Breast epithelium (tissue), 4 donors: ENCODE measurements around the gene R3HDM4. TPM values are rescaled to one million over a fixed set of nuclear protein-coding genes. Genes with fewer than 3 reads are reported as not detected.

Source experiments
- DNase-seq, 2 donors: peaks; one replicate each; pipeline ENCODE4 v3.0.0-alpha.2; 2019; ENCODE audit warnings: low spot score in 2 of 2
- H3K27ac ChIP-seq, 2 donors: fragments of 200-600 bp; sonication (generic) in 1 of 2; one replicate each; pipeline ENCODE4 v1.5.1; 2016 to 2019; ENCODE audit warnings: mild to moderate bottlenecking in 1 of 2
- H3K27me3 ChIP-seq, 2 donors: fragments of 200-600 bp; sonication (generic) in 1 of 2; one replicate each; pipeline versions ENCODE4 v1.5.1 to v1.6.0; 2017 to 2019; ENCODE audit warnings: control low read depth in 1 of 2, mild to moderate bottlenecking in 1 of 2
- H3K36me3 ChIP-seq: fragments of 200-600 bp; one replicate; pipeline ENCODE4 v1.5.1; 2019
- H3K4me1 ChIP-seq, 2 donors: fragments of 200-600 bp; sonication (generic); one replicate each; pipeline ENCODE4 v1.5.1; 2016 to 2019; ENCODE audit warnings: control low read depth in 1 of 2
- H3K4me3 ChIP-seq, 3 donors: fragments of 200-600 bp; sonication (generic); 1 replicate in 2 of 3; 2 replicates in 1 of 3; pipeline ENCODE4 v1.5.1; 2016 to 2019; ENCODE audit warnings: mild to moderate bottlenecking in 3 of 3, moderate library complexity in 2 of 3
- H3K9me3 ChIP-seq, 2 donors: fragments of 200-600 bp; sonication (generic) in 1 of 2; one replicate each; pipeline ENCODE4 v1.5.1; 2016 to 2019; ENCODE audit warnings: control low read depth in 1 of 2
- POLR2A ChIP-seq: fragments of 450-650 bp; IDR thresholded peaks from one replicate; pipeline ENCODE4 v1.6.1; 2016; ENCODE audit warnings: antibody characterized with exemption, mild to moderate bottlenecking, moderate library complexity
- POLR2AphosphoS5 ChIP-seq, 3 donors: sonication (generic); formaldehyde crosslinking; IDR thresholded peaks; one replicate each; pipeline ENCODE4 v1.6.1; 2017; ENCODE audit warnings: antibody characterized with exemption in 3 of 3
- intact Hi-C: fragments of 100-400 bp; cut with DNase I; formaldehyde crosslinking; loops from one replicate; pipeline ENCODE4 v1.15.1; 2023; ENCODE audit warnings: low total_unique reads
- total RNA-seq, 3 donors: library from RNA; depleted of rRNA; stranded (reverse); fragments of >200 nt; gene quantifications; one replicate each; pipeline ENCODE4 v1.1.0, GENCODE V29; 2016
- TF ChIP-seq, protein P1 (sequence below), 3 donors: fragments of 450-650 bp; IDR thresholded peaks; one replicate each; pipeline ENCODE4 v1.5.1; 2016 to 2017; ENCODE audit warnings: antibody characterized with exemption in 3 of 3, mild to moderate bottlenecking in 3 of 3, moderate library complexity in 3 of 3

The R3HDM4 gene
- total RNA-seq, 3 donors from 2014 or later, result 31.8 to 41.6 (median 41.0) TPM

DNA sequence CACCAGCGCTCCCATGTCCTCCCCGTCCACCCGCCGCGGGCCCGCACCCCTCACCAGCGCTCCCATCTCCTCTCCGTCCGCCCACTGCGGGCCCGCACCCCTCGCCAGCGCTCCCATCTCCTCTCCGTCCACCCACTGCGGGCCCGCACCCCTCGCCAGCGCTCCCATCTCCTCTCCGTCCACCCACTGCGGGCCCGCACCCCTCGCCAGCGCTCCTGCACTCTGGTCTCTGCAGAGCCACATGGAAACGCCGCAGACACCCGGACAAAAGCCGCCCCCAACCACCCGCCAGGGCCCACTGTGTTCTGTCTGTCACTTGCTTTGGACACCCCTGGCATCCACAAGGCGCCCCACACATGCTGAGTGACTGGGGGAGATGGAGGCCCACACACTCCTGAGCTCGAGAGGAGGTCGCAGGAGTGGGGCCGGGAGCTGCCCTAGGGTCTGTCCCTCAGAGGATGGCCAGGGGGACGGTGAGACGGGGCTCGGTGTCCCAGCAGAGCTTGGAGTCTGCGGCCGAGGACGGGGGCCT lies 46.2 kb downstream of the R3HDM4 start:
- intact Hi-C loops, result no loop called here
- DNase-seq, result no peak
- Histone ChIP-seq H3K27me3 (no peaks in the 10 kb centered on the region), H3K4me1 (peaks cover 0 to 2% of the 10 kb centered on the region in 2 donors), H3K27ac (no peak overlapping the region), H3K36me3 (no peaks in the 10 kb centered on the region), H3K9me3 (no peaks in the 10 kb centered on the region), H3K4me3 (no peak overlapping the region)
- TF ChIP-seq POLR2A (no peak), POLR2AphosphoS5 (IDR thresholded peaks at IDR 0.05) (no peak)
- TF ChIP-seq, protein P1, sequence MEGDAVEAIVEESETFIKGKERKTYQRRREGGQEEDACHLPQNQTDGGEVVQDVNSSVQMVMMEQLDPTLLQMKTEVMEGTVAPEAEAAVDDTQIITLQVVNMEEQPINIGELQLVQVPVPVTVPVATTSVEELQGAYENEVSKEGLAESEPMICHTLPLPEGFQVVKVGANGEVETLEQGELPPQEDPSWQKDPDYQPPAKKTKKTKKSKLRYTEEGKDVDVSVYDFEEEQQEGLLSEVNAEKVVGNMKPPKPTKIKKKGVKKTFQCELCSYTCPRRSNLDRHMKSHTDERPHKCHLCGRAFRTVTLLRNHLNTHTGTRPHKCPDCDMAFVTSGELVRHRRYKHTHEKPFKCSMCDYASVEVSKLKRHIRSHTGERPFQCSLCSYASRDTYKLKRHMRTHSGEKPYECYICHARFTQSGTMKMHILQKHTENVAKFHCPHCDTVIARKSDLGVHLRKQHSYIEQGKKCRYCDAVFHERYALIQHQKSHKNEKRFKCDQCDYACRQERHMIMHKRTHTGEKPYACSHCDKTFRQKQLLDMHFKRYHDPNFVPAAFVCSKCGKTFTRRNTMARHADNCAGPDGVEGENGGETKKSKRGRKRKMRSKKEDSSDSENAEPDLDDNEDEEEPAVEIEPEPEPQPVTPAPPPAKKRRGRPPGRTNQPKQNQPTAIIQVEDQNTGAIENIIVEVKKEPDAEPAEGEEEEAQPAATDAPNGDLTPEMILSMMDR (IDR thresholded peaks at IDR 0.05), result no peak

DNA sequence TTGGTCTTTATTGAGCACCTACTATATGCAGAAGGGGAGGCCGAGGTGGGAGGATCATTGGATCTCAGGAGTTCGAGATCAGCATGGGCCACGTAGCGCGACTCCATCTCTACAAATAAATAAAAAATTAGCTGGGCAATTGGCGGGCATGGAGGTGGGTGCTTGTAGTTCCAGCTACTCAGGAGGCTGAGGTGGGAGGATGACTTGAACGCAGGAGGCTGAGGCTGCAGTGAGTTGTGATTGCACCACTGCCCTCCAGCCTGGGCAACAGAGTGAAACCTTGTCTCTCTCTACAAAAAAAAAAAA lies 49.8 kb downstream of the R3HDM4 start:
- Histone ChIP-seq H3K27ac (peak overlapping the region; percentile 36 to 52), H3K4me1 (peaks cover 6 to 10% of the 10 kb centered on the region in 2 donors), H3K9me3 (no peaks in the 10 kb centered on the region), H3K36me3 (no peaks in the 10 kb centered on the region), H3K4me3 (no peak overlapping the region), H3K27me3 (peaks cover 0 to 3% of the 10 kb centered on the region in 2 donors)
- TF ChIP-seq POLR2AphosphoS5 (IDR thresholded peaks at IDR 0.05) (no peak), POLR2A (no peak)
- TF ChIP-seq, protein P1 (IDR thresholded peaks at IDR 0.05), result no peak
- DNase-seq, result no peak
- intact Hi-C loops, result no loop called here

- no peak for TF ChIP-seq POLR2A
- TF ChIP-seq, protein P1 (IDR thresholded peaks at IDR 0.05), result no peak
- TF ChIP-seq POLR2AphosphoS5 (IDR thresholded peaks at IDR 0.05), result no peak
- Histone ChIP-seq H3K4me3 (peak overlapping the region in 2 of 3 donors; percentile 27 to 36), H3K36me3 (no peaks in the 10 kb centered on the region), H3K9me3 (no peaks in the 10 kb centered on the region), H3K27me3 (peaks cover 0 to 3% of the 10 kb centered on the region in 2 donors), H3K4me1 (peaks cover 6 to 10% of the 10 kb centered on the region in 2 donors), H3K27ac (peak overlapping the region; percentile 50 to 52)
- peak; percentile 67 to 83 for DNase-seq
- intact Hi-C loops, result no loop called here
These were observed 50.3 kb downstream of the R3HDM4 start for GRCh38 chr19:862581-863314.

GRCh38 chr19:861756-862580 lies 51.1 kb downstream of the R3HDM4 start:
- Histone ChIP-seq H3K9me3 (no peaks in the 10 kb centered on the region), H3K27me3 (peaks cover 0 to 3% of the 10 kb centered on the region in 2 donors), H3K4me1 (peaks cover 6 to 10% of the 10 kb centered on the region in 2 donors), H3K27ac (no peak overlapping the region), H3K4me3 (peak overlapping the region in 2 of 3 donors; percentile 27 to 52), H3K36me3 (no peaks in the 10 kb centered on the region)
- no peak for DNase-seq
- TF ChIP-seq POLR2A (no peak), POLR2AphosphoS5 (IDR thresholded peaks at IDR 0.05) (peak in 1 of 3 donors; percentile 20)
- TF ChIP-seq, protein P1 (IDR thresholded peaks at IDR 0.05), result no peak
- intact Hi-C loops, result no loop called here
